HEK293 (cell line): ENCODE measurements around the gene ABL2.

ENCODE experiments used
- CTCF ChIA-PET: fragments of 350-600 bp; formaldehyde crosslinking; extraction: SDS; loops from one replicate; lab custom pipeline; 2021; ENCODE audit warnings: antibody characterized with exemption; lab: Yijun Ruan, JAX
- POLR2A ChIA-PET: fragments of 300-600 bp; formaldehyde crosslinking; extraction: SDS; loops from one replicate; lab custom pipeline; 2020; ENCODE audit warnings: antibody characterized with exemption, inconsistent platforms; lab: Yijun Ruan, JAX
- H3K27ac ChIP-seq: fragments of 200-500 bp; sonication (Bioruptor generic); 2 replicates; pipeline ENCODE4 v1.5.1; 2014; ENCODE audit warnings: low read depth, low read length, control low read depth, inconsistent platforms; ENCODE audit errors: extremely low read depth
- H3K36me3 ChIP-seq, 2 experiments: fragments of 200-500 bp in 1 of 2; sonication (Bioruptor generic) in 1 of 2; 1 replicate in 1 of 2; 2 replicates in 1 of 2; pipeline ENCODE4 v1.5.1; 2014 to 2017; ENCODE audit warnings: inconsistent platforms in 2 of 2, low read length in 2 of 2; ENCODE audit not compliant: control insufficient read depth in 2 of 2, insufficient read depth in 1 of 2
- H3K4me1 ChIP-seq: fragments of 200-500 bp; sonication (Bioruptor generic); 2 replicates; pipeline ENCODE4 v1.5.1; 2014; ENCODE audit warnings: mild to moderate bottlenecking, low read length, inconsistent platforms; ENCODE audit not compliant: control insufficient read depth, insufficient read depth
- H3K4me3 ChIP-seq: 2 replicates; pipeline ENCODE4 v1.5.1; 2011; ENCODE audit warnings: low read depth, mild to moderate bottlenecking, control low read depth, low read length, moderate library complexity
- H3K9me3 ChIP-seq: fragments of 200-500 bp; sonication (Bioruptor generic); 2 replicates; pipeline ENCODE4 v1.5.1; 2014; ENCODE audit warnings: low read depth, low read length, inconsistent platforms; ENCODE audit not compliant: control insufficient read depth, insufficient read depth
- EGR2 ChIP-seq: fragments of 450-650 bp; formaldehyde crosslinking; IDR thresholded peaks from 2 replicates; pipeline ENCODE4 v1.5.1; 2016; ENCODE audit warnings: low read depth, missing biosample characterization, missing genetic modification characterization
- REPIN1 ChIP-seq: fragments of 450-650 bp; formaldehyde crosslinking; IDR thresholded peaks from 2 replicates; pipeline ENCODE4 v1.5.1; 2017; ENCODE audit warnings: missing biosample characterization, missing genetic modification characterization, low read depth
- SALL2 ChIP-seq: fragments of 450-650 bp; formaldehyde crosslinking; IDR thresholded peaks from 2 replicates; pipeline ENCODE4 v1.5.0; 2017; ENCODE audit warnings: missing biosample characterization, mild to moderate bottlenecking, missing genetic modification characterization, borderline replicate concordance
- ZFHX2 ChIP-seq: fragments of 450-650 bp; formaldehyde crosslinking; conservative IDR thresholded peaks from 2 replicates; pipeline ENCODE4 v1.5.1; 2016; ENCODE audit warnings: missing biosample characterization, missing genetic modification characterization
- ZNF341 ChIP-seq: fragments of 450-650 bp; formaldehyde crosslinking; IDR thresholded peaks from 2 replicates; pipeline ENCODE4; 2016; ENCODE audit warnings: low read depth, missing biosample characterization, missing genetic modification characterization
- ZNF549 ChIP-seq: fragments of 450-650 bp; IDR thresholded peaks from 2 replicates; pipeline ENCODE4 v1.5.1; 2018; ENCODE audit warnings: missing biosample characterization, missing genetic modification characterization, mild to moderate bottlenecking, inconsistent platforms, moderate library complexity
- ZNF560 ChIP-seq: fragments of 450-650 bp; formaldehyde crosslinking; IDR thresholded peaks from 2 replicates; pipeline ENCODE4 v1.5.1; 2017; ENCODE audit warnings: missing biosample characterization, missing genetic modification characterization, borderline replicate concordance
- ZNF621 ChIP-seq: fragments of 450-650 bp; formaldehyde crosslinking; IDR thresholded peaks from 2 replicates; pipeline ENCODE4 v1.5.1; 2017; ENCODE audit warnings: missing biosample characterization, missing genetic modification characterization
- TF ChIP-seq, protein P1 (sequence below): fragments of 450-650 bp; formaldehyde crosslinking; IDR thresholded peaks from 2 replicates; pipeline ENCODE4 v1.5.1; 2016; ENCODE audit warnings: missing biosample characterization, missing genetic modification characterization
- TF ChIP-seq, protein P2 (sequence below): fragments of 450-650 bp; formaldehyde crosslinking; conservative IDR thresholded peaks from 2 replicates; pipeline ENCODE4 v1.5.1; 2016; ENCODE audit warnings: low read depth, missing biosample characterization, missing genetic modification characterization
- TF ChIP-seq, protein P3 (sequence below): fragments of 450-650 bp; formaldehyde crosslinking; IDR thresholded peaks from 2 replicates; pipeline ENCODE4 v1.5.1; 2016; ENCODE audit warnings: missing biosample characterization, missing genetic modification characterization
- TF ChIP-seq, protein P4 (sequence below): fragments of 450-650 bp; formaldehyde crosslinking; IDR thresholded peaks from 2 replicates; pipeline ENCODE4 v1.5.1; 2016; ENCODE audit warnings: missing biosample characterization, missing genetic modification characterization

Gene ABL2

DNA sequence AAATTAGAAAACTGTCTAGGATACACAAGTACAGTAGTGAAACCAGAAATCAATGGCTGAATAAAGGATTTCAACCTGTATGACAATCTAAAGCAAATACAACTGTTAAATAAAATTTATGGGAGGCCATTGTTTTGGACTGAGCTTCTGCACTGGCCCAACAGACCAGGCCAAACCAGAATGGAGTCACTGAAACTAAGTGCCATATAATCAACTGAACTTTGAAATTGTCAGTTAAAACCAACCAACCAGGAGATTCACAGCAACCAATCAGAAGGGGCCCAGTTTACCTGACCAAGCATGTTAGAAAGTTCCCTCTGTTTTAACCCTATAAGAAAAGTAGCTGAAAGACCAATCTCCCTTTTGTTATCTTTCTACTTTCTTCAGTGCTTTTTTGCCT lies 33.6 kb upstream of the ABL2 start (continued):
- TF ChIP-seq, protein P1, sequence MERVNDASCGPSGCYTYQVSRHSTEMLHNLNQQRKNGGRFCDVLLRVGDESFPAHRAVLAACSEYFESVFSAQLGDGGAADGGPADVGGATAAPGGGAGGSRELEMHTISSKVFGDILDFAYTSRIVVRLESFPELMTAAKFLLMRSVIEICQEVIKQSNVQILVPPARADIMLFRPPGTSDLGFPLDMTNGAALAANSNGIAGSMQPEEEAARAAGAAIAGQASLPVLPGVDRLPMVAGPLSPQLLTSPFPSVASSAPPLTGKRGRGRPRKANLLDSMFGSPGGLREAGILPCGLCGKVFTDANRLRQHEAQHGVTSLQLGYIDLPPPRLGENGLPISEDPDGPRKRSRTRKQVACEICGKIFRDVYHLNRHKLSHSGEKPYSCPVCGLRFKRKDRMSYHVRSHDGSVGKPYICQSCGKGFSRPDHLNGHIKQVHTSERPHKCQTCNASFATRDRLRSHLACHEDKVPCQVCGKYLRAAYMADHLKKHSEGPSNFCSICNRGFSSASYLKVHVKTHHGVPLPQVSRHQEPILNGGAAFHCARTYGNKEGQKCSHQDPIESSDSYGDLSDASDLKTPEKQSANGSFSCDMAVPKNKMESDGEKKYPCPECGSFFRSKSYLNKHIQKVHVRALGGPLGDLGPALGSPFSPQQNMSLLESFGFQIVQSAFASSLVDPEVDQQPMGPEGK (tag by site-specific recombination) = no peak
- TF ChIP-seq ZNF560 (tag by site-specific recombination) (no peak), ZNF549 (no peak)

DNA sequence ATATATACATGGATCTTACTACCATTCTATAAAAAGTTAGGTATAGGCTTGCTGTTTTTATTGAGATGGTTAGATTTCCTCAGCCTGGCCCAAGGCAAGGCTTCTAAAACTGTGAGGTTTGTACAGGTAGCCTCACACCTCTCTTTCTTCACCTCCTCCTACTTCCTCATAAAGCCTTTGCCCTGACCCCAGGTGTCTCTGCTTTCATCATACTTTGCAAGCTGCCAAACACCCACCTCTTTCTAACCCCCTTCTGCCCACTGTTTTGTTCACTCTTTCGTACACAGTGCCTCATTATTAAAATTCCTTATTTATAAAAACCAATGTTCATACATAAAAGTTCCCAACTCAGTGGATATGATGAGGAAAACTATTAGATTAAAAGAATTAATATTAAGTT lies 32.7 kb upstream of the ABL2 start:
- POLR2A ChIA-PET = no interaction called here
- no peak overlapping the region for H3K4me3 ChIP-seq
- H3K4me1 ChIP-seq = 0 out of 2 replicates have a peak, but pooled peaks cover 2% of the 10 kb centered on the region
- TF ChIP-seq, protein P2, sequence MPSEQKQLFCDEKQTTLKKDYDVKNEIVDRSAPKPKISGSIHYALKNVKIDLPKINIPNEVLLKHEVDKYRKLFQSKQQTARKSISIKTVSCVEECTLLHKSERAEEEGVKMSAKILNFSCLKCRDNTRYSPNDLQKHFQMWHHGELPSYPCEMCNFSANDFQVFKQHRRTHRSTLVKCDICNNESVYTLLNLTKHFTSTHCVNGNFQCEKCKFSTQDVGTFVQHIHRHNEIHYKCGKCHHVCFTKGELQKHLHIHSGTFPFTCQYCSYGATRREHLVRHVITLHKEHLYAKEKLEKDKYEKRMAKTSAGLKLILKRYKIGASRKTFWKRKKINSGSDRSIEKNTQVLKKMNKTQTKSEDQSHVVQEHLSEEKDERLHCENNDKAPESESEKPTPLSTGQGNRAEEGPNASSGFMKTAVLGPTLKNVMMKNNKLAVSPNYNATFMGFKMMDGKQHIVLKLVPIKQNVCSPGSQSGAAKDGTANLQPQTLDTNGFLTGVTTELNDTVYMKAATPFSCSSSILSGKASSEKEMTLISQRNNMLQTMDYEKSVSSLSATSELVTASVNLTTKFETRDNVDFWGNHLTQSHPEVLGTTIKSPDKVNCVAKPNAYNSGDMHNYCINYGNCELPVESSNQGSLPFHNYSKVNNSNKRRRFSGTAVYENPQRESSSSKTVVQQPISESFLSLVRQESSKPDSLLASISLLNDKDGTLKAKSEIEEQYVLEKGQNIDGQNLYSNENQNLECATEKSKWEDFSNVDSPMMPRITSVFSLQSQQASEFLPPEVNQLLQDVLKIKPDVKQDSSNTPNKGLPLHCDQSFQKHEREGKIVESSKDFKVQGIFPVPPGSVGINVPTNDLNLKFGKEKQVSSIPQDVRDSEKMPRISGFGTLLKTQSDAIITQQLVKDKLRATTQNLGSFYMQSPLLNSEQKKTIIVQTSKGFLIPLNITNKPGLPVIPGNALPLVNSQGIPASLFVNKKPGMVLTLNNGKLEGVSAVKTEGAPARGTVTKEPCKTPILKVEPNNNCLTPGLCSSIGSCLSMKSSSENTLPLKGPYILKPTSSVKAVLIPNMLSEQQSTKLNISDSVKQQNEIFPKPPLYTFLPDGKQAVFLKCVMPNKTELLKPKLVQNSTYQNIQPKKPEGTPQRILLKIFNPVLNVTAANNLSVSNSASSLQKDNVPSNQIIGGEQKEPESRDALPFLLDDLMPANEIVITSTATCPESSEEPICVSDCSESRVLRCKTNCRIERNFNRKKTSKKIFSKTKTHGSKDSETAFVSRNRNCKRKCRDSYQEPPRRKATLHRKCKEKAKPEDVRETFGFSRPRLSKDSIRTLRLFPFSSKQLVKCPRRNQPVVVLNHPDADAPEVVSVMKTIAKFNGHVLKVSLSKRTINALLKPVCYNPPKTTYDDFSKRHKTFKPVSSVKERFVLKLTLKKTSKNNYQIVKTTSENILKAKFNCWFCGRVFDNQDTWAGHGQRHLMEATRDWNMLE (tag by site-specific recombination) = no peak
- TF ChIP-seq, protein P3, sequence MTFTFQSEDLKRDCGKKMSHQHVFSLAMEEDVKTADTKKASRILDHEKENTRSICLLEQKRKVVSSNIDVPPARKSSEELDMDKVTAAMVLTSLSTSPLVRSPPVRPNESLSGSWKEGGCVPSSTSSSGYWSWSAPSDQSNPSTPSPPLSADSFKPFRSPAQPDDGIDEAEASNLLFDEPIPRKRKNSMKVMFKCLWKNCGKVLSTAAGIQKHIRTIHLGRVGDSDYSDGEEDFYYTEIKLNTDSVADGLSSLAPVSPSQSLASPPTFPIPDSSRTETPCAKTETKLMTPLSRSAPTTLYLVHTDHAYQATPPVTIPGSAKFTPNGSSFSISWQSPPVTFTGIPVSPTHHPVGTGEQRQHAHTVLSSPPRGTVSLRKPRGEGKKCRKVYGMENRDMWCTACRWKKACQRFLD (tag by site-specific recombination) = no peak
- no peak for TF ChIP-seq ZNF341 (tag by site-specific recombination)
- TF ChIP-seq SALL2 (tag by site-specific recombination) = no peak
- no peak for TF ChIP-seq REPIN1 (tag by site-specific recombination)
- peak; percentile 61; the same call in 1 of the 2 replicates for TF ChIP-seq EGR2
- peak; percentile 28 for TF ChIP-seq ZFHX2
- no peaks in the 10 kb centered on the region for H3K36me3 ChIP-seq
- CTCF ChIA-PET = interaction anchor here (0.7 to 1.1 kb wide), 2 partner anchors 10 to 141 kb away, joined by 3 read pairs; no protein-coding TSS in a partner anchor
- H3K27ac ChIP-seq = no peak overlapping the region
- H3K9me3 ChIP-seq = no peaks in the 10 kb centered on the region

DNA sequence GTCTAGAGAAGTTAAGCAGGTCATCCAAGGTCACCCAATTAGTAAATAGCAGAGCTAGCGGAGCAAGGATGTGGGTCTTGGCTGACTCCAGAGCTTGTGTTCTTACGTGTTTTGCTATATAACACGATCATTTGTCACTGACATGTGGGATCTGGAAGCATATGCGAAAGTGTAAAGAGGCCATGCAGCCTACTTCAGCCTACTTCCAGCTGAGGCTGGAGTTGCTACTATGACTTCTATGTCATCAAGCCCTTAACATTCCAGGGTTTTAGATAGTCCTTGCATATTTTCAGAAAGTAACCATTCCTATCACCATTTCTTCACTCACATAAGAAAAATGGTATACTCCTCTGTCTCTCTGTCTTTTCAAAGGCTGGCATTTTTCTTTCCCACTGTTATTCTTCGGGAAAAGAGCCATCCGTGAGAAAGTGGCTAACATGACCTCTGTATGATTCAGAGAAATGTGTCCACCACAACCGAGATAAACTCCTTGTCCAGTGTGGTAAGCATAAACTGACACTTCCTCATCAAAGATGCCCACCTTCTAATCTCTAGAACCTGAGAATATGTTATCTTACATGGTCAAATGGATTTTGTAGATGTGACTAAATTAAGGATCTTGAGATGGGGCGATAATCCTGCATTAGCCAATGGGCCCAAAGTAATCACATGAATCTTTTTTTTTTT lies 24.0 kb upstream of the ABL2 start:
- POLR2A ChIA-PET = no interaction called here
- no peak overlapping the region for H3K4me3 ChIP-seq
- no peaks in the 10 kb centered on the region for H3K4me1 ChIP-seq
- TF ChIP-seq, protein P4, sequence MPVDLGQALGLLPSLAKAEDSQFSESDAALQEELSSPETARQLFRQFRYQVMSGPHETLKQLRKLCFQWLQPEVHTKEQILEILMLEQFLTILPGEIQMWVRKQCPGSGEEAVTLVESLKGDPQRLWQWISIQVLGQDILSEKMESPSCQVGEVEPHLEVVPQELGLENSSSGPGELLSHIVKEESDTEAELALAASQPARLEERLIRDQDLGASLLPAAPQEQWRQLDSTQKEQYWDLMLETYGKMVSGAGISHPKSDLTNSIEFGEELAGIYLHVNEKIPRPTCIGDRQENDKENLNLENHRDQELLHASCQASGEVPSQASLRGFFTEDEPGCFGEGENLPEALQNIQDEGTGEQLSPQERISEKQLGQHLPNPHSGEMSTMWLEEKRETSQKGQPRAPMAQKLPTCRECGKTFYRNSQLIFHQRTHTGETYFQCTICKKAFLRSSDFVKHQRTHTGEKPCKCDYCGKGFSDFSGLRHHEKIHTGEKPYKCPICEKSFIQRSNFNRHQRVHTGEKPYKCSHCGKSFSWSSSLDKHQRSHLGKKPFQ = no peak
- TF ChIP-seq ZNF621 (tag by site-specific recombination) = no peak
- CTCF ChIA-PET = interaction anchor here (1.0 to 3.5 kb wide), 2 partner anchors 117 to 126 kb away, joined by 3 to 34 read pairs; no protein-coding TSS in a partner anchor
- H3K9me3 ChIP-seq = no peaks in the 10 kb centered on the region
- H3K27ac ChIP-seq = no peak overlapping the region
- H3K36me3 ChIP-seq = no peaks in the 10 kb centered on the region
